IPS-20b (cell line): ENCODE data around the gene MZT2A.
"Not testable (repeated sequence)": the region's sequence is repeated elsewhere in the genome, so short reads cannot be mapped to it uniquely, and the experiment has no call there.

Source experiments
- H3K27ac ChIP-seq: one replicate; pipeline ENCODE4 v1.5.1; 2013; ENCODE audit warnings: low read length
- H3K27me3 ChIP-seq: 2 replicates; pipeline ENCODE4 v1.6.1; 2013; ENCODE audit warnings: mild to moderate bottlenecking, low read length, inconsistent platforms; ENCODE audit not compliant: insufficient read depth
- H3K36me3 ChIP-seq: 2 replicates; pipeline ENCODE4 v1.6.1; 2013; ENCODE audit warnings: low read depth, mild to moderate bottlenecking, inconsistent platforms, low read length, moderate library complexity; ENCODE audit not compliant: insufficient read depth
- H3K4me1 ChIP-seq: 2 replicates; pipeline ENCODE4 v1.6.1; 2013; ENCODE audit warnings: mild to moderate bottlenecking, control low read depth, inconsistent platforms, low read length, moderate library complexity; ENCODE audit not compliant: insufficient read depth
- H3K4me3 ChIP-seq: 2 replicates; pipeline ENCODE4 v1.5.1; 2013; ENCODE audit warnings: mild to moderate bottlenecking, low read length, inconsistent platforms
- H3K9ac ChIP-seq: 2 replicates; pipeline ENCODE4 v1.6.1; 2013; ENCODE audit warnings: low read depth, mild to moderate bottlenecking, inconsistent platforms, low read length, moderate library complexity
- H3K9me3 ChIP-seq: 2 replicates; pipeline ENCODE4 v1.6.1; 2013; ENCODE audit warnings: mild to moderate bottlenecking, low read depth, low read length, inconsistent platforms; ENCODE audit not compliant: insufficient read depth

The MZT2A gene, protein sequence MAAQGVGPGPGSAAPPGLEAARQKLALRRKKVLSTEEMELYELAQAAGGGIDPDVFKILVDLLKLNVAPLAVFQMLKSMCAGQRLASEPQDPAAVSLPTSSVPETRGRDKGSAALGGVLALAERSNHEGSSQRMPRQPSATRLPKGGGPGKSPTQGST

GRCh38 chr2:131492015-131492417 lies at the start of gene MZT2A:
TSS of gene MZT2A (minus strand) at chr2:131492397. CDS start at chr2:131492376, 21 bp downstream.
- H3K4me3 ChIP-seq = peak within 1 kb of the TSS; percentile 83
- H3K27ac ChIP-seq = peak within 1 kb of the TSS; percentile 83

DNA sequence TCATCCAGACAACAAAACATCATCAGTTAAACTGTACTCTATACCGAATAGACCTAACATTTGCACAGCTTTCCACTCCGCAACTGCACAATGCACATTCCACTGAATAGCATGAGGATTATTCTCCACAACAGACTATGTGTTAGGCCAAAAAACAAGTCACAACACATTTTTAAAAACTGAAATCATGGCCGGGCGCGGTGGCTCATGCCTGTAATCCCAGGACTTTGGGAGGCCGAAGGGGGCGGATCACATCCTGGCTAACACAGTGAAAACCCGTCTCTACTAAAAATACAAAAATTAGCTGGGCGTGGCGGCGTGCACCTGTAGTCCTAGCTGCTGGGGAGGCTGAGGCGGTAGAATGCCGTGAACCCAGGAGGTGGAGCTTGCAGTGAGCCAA lies 46.7 kb upstream of the MZT2A start:
- H3K27me3 ChIP-seq = not testable (repeated sequence)

More at GRCh38 chr2:131492015-131492417, at the start of gene MZT2A:
- H3K4me1 ChIP-seq, H3K27me3 ChIP-seq, H3K9me3 ChIP-seq, H3K36me3 ChIP-seq: not testable (repeated sequence)
- H3K9ac ChIP-seq = peak within 1 kb of the TSS; percentile 93

DNA sequence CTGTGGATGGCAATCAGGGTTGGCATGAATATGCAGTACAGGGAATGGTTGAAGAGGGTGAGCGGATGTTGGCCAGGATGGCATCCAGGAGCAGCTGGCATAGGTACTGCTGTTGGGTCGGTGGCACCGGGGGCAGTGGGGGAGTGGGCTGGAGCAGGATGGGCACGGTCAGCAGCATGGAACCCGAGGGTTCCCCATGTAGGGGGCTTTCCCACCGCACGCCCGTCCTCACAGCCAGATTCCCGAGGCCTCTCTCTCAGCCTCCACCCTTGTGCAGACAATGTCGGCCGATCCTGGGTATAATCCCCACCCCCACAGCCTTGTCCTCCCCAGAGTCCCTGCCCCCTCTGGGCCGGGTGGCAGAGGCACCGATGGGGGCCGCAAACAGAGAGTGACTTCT lies 44.6 kb upstream of the MZT2A start:
- H3K27ac ChIP-seq, H3K9ac ChIP-seq, H3K9me3 ChIP-seq, H3K4me1 ChIP-seq, H3K4me3 ChIP-seq, H3K36me3 ChIP-seq, H3K27me3 ChIP-seq: not testable (repeated sequence)

More for the DNA sequence above, 46.7 kb upstream of the MZT2A start:
- H3K9ac ChIP-seq, H3K4me3 ChIP-seq, H3K36me3 ChIP-seq, H3K9me3 ChIP-seq, H3K27ac ChIP-seq, H3K4me1 ChIP-seq: not testable (repeated sequence)

DNA sequence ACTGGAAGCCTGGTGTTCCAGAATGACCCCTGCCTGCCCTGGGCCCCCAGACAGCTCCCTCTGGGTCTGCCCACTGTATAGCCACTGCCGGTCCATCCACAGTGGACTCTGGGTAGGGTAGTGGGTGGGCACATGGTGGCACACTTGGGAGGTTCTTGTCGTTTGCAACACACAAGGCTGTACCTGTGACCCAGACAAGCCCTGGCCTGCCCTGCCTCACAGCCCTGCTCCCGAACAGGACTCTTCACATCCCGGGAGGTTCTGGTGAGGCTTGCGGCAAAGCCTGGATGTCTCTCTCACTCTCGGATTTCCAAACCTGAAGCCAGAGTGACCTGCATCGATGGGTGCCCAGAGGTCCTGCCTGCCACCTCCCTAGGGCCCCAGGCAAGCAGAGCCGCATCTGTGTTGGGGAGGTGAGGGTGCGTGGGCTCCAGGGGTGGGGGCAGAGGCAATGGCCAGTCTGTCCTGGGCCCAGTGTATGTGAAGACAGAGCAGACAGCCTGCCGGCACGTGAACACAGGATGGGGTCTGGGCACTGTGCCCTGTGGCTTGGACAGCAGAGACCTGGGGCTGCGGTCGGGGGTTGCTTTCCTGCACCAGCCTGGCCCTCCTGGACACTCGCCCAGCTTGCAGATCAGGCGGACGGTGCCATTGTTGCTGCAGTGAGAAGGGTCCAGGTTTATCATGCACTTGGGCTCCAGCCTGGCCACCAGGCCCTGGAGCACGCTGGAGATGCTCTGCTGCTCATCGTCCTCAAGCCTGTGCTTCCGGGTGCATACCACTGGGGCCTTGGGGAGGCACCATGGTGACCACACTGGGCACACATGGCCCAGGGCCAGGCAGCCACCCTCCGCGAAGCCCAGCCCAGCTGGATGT lies 44.0 kb upstream of the MZT2A start:
- not testable (repeated sequence) for H3K27ac ChIP-seq, H3K4me3 ChIP-seq, H3K9ac ChIP-seq, H3K27me3 ChIP-seq, H3K36me3 ChIP-seq, H3K9me3 ChIP-seq, H3K4me1 ChIP-seq

DNA sequence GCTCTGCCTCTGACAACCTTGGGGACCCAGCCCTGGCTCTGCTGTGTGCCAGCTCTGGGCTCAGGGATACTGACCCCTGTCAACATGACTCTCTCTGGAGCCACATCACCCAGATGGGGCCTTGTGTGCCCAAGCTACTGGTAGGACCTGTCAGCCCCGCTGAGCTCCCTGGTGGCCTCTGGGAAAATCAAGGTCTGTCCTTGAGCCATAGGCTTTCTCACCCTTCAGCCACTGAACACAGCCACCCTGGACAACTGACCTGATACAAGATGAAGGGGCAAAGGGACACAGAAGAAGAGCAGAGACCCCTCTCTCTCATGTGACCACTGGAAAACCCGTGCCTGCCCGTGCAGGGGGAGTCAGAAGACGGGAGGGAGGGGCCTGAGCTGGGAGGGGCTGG lies 43.3 kb upstream of the MZT2A start:
- H3K4me1 ChIP-seq = no peaks in the 10 kb centered on the region
- no peak overlapping the region for H3K27ac ChIP-seq
- H3K9ac ChIP-seq = no peak overlapping the region
- no peaks in the 10 kb centered on the region for H3K9me3 ChIP-seq
- no peaks in the 10 kb centered on the region for H3K36me3 ChIP-seq
- H3K27me3 ChIP-seq = no peaks in the 10 kb centered on the region
- H3K4me3 ChIP-seq = no peak overlapping the region

DNA sequence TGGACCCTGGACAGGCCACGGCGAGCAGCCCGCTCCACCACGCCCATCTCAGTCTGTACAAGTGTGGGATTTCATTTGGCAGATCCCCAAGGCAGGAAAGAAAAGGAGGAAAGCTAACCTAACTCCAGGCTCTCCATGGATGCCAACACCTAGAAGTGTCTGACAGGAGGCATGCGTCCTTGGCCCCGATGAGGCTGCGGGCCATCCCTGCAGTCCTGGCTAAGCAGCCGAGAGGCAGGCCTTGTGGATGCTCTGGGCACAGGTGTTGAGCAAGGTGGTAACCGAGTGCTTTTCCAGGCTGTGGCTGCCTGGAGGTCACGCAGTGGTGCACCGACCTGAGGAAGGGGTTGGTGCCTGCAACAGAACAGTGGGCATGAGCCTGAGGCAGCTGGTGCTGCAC lies 42.8 kb upstream of the MZT2A start:
- not testable (repeated sequence) for H3K9me3 ChIP-seq, H3K27me3 ChIP-seq, H3K36me3 ChIP-seq, H3K9ac ChIP-seq, H3K27ac ChIP-seq, H3K4me3 ChIP-seq, H3K4me1 ChIP-seq

GRCh38 chr2:131534317-131534672 lies 42.1 kb upstream of the MZT2A start:
- H3K9ac ChIP-seq, H3K27me3 ChIP-seq, H3K9me3 ChIP-seq, H3K36me3 ChIP-seq, H3K27ac ChIP-seq, H3K4me1 ChIP-seq, H3K4me3 ChIP-seq: not testable (repeated sequence)

DNA sequence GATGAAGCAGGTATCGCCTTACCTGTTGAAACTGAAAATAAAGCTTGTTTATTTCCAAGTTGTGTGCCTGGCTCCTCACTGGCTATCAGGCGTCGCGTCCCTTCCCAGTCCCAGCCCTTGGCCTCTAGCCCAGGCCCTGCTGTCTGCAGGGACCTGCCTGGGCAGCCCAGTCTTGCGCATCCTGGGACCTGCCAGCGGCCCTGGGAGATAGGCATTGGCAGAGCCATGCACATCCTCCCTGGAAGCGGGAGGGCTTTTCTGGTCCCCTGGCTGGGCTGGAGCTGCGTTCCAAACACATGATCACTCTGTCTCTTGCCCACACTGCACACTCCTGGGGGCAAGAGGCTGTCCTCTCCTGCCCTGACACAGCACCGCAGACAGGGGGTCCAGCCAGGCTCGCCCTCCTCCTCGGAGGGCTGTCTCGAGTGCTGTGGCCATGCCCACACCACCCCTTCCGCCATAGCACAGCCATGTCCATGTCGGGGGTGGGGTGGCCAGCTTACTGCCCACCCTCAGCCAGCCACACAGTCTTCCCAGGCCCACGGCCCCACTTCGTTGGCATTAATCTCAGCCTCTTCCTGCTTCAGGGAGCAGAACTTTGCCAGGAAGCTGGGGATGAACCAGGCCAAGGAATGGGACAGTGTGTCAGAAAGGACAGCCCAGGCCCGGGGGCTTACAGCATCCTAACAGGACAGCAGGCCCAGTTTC lies 41.6 kb upstream of the MZT2A start:
- H3K27me3 ChIP-seq, H3K4me3 ChIP-seq, H3K36me3 ChIP-seq, H3K9me3 ChIP-seq, H3K27ac ChIP-seq, H3K9ac ChIP-seq, H3K4me1 ChIP-seq: not testable (repeated sequence)

GRCh38 chr2:131532723-131533608 lies 40.8 kb upstream of the MZT2A start:
- H3K27ac ChIP-seq, H3K27me3 ChIP-seq, H3K36me3 ChIP-seq, H3K9ac ChIP-seq, H3K9me3 ChIP-seq, H3K4me1 ChIP-seq, H3K4me3 ChIP-seq: not testable (repeated sequence)

DNA sequence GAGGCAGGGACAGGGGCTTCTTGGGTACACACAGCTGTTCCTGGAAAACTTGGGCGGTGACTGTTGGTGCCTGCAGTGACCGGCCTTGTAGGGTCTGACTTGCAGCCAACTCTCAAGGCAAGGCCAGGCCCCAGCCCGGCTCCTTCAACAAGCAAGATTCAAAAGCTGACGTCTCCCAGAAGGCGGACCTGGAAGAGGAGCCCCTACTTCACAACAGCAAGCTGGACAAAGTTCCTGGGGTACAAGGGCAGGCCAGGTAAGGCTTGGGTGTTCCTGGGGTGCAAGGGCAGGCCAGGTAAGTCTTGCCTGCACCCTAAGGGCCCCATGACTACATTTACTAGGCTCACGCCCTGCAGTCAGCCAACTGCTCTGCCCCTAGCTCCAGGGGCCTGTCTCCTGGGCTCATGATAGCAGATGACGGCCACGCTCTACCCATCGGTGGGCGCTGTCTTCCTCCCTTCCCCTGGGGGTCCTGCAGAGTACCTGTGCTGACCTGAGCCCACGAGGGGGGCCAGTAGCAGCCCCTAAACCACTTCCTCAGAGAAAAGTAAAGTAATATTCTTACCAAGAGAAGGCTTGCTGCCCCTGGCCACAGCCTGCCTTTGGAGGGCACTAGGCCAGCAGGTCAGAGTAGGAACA lies 39.5 kb upstream of the MZT2A start:
- not testable (repeated sequence) for H3K9me3 ChIP-seq, H3K27me3 ChIP-seq, H3K9ac ChIP-seq, H3K4me1 ChIP-seq, H3K36me3 ChIP-seq, H3K4me3 ChIP-seq, H3K27ac ChIP-seq

GRCh38 chr2:131530626-131531344 lies 38.6 kb upstream of the MZT2A start:
- H3K9ac ChIP-seq, H3K4me1 ChIP-seq, H3K36me3 ChIP-seq, H3K27me3 ChIP-seq, H3K4me3 ChIP-seq, H3K9me3 ChIP-seq, H3K27ac ChIP-seq: not testable (repeated sequence)
